OCI-LY1 (cell line): ENCODE results near the gene CEND1.

Source experiments
- EZH2 ChIP-seq: fragments of 200-600 bp; sonication (generic), shearing (Covaris generic); IDR thresholded peaks from 2 replicates; pipeline ENCODE4 v1.8.0; 2017; ENCODE audit warnings: borderline replicate concordance, mixed run types, mild to moderate bottlenecking, antibody characterized with exemption, low read length, moderate library complexity, mixed read lengths
- TF ChIP-seq, protein P1 (sequence below): fragments of 200-600 bp; sonication (generic), shearing (Covaris generic); IDR thresholded peaks from 2 replicates; pipeline ENCODE4 v1.5.1; 2017; ENCODE audit warnings: mild to moderate bottlenecking, antibody characterized with exemption, low read length, moderate library complexity, mixed read lengths

- TF ChIP-seq, protein P1, sequence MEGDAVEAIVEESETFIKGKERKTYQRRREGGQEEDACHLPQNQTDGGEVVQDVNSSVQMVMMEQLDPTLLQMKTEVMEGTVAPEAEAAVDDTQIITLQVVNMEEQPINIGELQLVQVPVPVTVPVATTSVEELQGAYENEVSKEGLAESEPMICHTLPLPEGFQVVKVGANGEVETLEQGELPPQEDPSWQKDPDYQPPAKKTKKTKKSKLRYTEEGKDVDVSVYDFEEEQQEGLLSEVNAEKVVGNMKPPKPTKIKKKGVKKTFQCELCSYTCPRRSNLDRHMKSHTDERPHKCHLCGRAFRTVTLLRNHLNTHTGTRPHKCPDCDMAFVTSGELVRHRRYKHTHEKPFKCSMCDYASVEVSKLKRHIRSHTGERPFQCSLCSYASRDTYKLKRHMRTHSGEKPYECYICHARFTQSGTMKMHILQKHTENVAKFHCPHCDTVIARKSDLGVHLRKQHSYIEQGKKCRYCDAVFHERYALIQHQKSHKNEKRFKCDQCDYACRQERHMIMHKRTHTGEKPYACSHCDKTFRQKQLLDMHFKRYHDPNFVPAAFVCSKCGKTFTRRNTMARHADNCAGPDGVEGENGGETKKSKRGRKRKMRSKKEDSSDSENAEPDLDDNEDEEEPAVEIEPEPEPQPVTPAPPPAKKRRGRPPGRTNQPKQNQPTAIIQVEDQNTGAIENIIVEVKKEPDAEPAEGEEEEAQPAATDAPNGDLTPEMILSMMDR = no peak
- TF ChIP-seq EZH2 = no peak
Measured at GRCh38 chr11:760236-760635, 29.7 kb downstream of the CEND1 start.
